NB4 (cell line): Measurements from ENCODE around the gene NRXN3.

Experiments
- CTCF ChIP-seq: IDR thresholded peaks from one replicate; pipeline ENCODE4 v1.5.1; 2012; ENCODE audit warnings: low read depth, low read length
- POLR2A ChIP-seq: IDR thresholded peaks from 2 replicates; pipeline ENCODE4 v1.6.1; 2011; ENCODE audit warnings: mild to moderate bottlenecking; ENCODE audit not compliant: insufficient read length; ENCODE audit errors: extremely low read depth
- TF ChIP-seq, protein P1 (sequence below): IDR thresholded peaks from 2 replicates; pipeline ENCODE4 v1.6.1; 2011; ENCODE audit warnings: low read depth, low read length

DNA sequence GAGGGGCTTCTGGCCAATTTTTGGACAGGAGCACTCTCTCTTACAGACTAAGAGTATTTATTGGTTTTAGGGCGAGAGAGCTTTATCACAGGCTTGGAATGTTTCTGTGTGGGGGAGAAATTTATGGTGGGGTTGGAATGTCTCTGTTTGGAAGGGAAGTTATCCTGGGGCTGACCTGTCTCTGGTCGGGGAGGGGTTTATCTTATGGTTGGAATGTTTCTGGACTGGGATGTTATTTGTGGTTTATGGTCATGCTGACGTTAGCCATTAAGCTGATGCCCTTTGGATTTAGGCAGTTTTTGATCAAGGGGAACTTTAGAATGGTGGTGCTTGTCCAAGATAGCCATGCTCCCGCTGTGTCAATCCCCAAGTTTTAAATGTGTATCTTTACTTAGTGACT lies 1426.4 kb downstream of the NRXN3 start:
- TF ChIP-seq POLR2A (no peak), CTCF (no peak)
- TF ChIP-seq, protein P1, sequence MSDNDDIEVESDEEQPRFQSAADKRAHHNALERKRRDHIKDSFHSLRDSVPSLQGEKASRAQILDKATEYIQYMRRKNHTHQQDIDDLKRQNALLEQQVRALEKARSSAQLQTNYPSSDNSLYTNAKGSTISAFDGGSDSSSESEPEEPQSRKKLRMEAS = no peak
